ENCODE measurements around the gene ATRNL1. TPM values are rescaled to one million over a fixed set of nuclear protein-coding genes. Genes with fewer than 3 reads are reported as not detected.

The ATRNL1 gene
- total RNA-seq, 1 donor from 2014 or later = 16.4 TPM

GRCh38 chr10:115727129-115727528 is 634.0 kb downstream of the ATRNL1 start:
- Mint-ChIP-seq H3K27me3 (ENCODE audit: insufficient read depth, low read depth) (no peaks in the 10 kb centered on the region), H3K36me3 (no peaks in the 10 kb centered on the region), H3K27ac (no peak overlapping the region), H3K4me1 (no peaks in the 10 kb centered on the region), H3K9me3 (no peaks in the 10 kb centered on the region), H3K4me3 (no peak overlapping the region)
- TF ChIP-seq EZH2 (IDR thresholded peaks at IDR 0.05) (no peak), EZH2phosphoT487 (IDR thresholded peaks at IDR 0.05) (no peak)
- TF ChIP-seq, protein P1, sequence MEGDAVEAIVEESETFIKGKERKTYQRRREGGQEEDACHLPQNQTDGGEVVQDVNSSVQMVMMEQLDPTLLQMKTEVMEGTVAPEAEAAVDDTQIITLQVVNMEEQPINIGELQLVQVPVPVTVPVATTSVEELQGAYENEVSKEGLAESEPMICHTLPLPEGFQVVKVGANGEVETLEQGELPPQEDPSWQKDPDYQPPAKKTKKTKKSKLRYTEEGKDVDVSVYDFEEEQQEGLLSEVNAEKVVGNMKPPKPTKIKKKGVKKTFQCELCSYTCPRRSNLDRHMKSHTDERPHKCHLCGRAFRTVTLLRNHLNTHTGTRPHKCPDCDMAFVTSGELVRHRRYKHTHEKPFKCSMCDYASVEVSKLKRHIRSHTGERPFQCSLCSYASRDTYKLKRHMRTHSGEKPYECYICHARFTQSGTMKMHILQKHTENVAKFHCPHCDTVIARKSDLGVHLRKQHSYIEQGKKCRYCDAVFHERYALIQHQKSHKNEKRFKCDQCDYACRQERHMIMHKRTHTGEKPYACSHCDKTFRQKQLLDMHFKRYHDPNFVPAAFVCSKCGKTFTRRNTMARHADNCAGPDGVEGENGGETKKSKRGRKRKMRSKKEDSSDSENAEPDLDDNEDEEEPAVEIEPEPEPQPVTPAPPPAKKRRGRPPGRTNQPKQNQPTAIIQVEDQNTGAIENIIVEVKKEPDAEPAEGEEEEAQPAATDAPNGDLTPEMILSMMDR (IDR thresholded peaks at IDR 0.05) = no peak
- Histone ChIP-seq H4K20me1 (ENCODE audit: low read depth) (no peaks in the 10 kb centered on the region), H3K27ac (no peak overlapping the region), H3K4me3 (no peak overlapping the region), H3K9ac (no peak overlapping the region), H3K79me2 (ENCODE audit: low read depth) (no peaks in the 10 kb centered on the region), H3F3A (ENCODE audit: low read depth) (no peaks in the 10 kb centered on the region), H3K9me3 (ENCODE audit: low read depth) (no peaks in the 10 kb centered on the region), H3K27me3 (no peaks in the 10 kb centered on the region), H3K4me1 (no peaks in the 10 kb centered on the region), H3K4me2 (no peak overlapping the region), H2AFZ (replicated peaks) (no peak overlapping the region), H3K36me3 (no peaks in the 10 kb centered on the region)
- peak; percentile 1 for DNase-seq (ENCODE audit: low spot score)

GRCh38 chr10:115744089-115744488 is 650.9 kb downstream of the ATRNL1 start:
- H3K27me3 Mint-ChIP-seq (ENCODE audit: insufficient read depth, low read depth) = peaks cover 2% of the 10 kb centered on the region
- TF ChIP-seq EZH2phosphoT487 (IDR thresholded peaks at IDR 0.05) (no peak), EZH2 (IDR thresholded peaks at IDR 0.05) (no peak)
- TF ChIP-seq, protein P1 (IDR thresholded peaks at IDR 0.05) = no peak
- no peak overlapping the region for H3K27ac Mint-ChIP-seq
- H3K4me3 Mint-ChIP-seq = no peak overlapping the region
- H3K4me1 Mint-ChIP-seq = no peaks in the 10 kb centered on the region
- H3K4me3 ChIP-seq = no peak overlapping the region
- no peaks in the 10 kb centered on the region for H3F3A ChIP-seq (ENCODE audit: low read depth)
- H3K4me1 ChIP-seq = no peaks in the 10 kb centered on the region
- H3K9me3 ChIP-seq (ENCODE audit: low read depth) = no peaks in the 10 kb centered on the region
- no peaks in the 10 kb centered on the region for H3K36me3 Mint-ChIP-seq
- no peak overlapping the region for H3K9ac ChIP-seq
- H4K20me1 ChIP-seq (ENCODE audit: low read depth) = no peaks in the 10 kb centered on the region
- no peaks in the 10 kb centered on the region for H3K27me3 ChIP-seq
- DNase-seq (ENCODE audit: low spot score) = no peak
- H3K79me2 ChIP-seq (ENCODE audit: low read depth) = no peaks in the 10 kb centered on the region
- H3K4me2 ChIP-seq = no peak overlapping the region
- H3K27ac ChIP-seq = no peak overlapping the region
- no peaks in the 10 kb centered on the region for H3K9me3 Mint-ChIP-seq
- H2AFZ ChIP-seq (replicated peaks) = no peak overlapping the region
- no peaks in the 10 kb centered on the region for H3K36me3 ChIP-seq

DNA sequence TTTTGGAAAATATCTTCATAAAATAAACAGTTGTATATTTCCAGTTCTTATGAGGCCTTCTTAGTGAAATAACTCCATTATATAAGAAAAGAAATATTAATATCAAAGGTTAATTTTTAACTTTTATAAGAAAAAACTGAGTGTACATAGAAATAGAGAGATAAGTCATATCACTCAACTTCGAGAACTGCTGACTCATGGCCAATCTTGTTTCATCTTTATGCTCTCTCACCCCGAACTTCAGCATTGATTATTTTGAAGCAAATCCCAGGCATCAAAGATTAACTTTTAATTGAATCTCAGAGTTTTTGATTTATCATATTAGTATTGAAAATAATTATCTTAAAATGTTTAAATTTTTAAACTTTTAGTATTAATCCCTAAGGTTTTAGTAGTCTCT is 652.8 kb downstream of the ATRNL1 start:
- no peaks in the 10 kb centered on the region for H3K27me3 ChIP-seq
- H2AFZ ChIP-seq (replicated peaks) = no peak overlapping the region
- no peak overlapping the region for H3K4me2 ChIP-seq
- H3K4me3 ChIP-seq = no peak overlapping the region
- no peaks in the 10 kb centered on the region for H3K9me3 Mint-ChIP-seq
- TF ChIP-seq, protein P1 (IDR thresholded peaks at IDR 0.05) = no peak
- TF ChIP-seq EZH2 (IDR thresholded peaks at IDR 0.05) = no peak
- no peak for TF ChIP-seq EZH2phosphoT487 (IDR thresholded peaks at IDR 0.05)
- no peak overlapping the region for H3K27ac ChIP-seq
- H3K79me2 ChIP-seq (ENCODE audit: low read depth) = no peaks in the 10 kb centered on the region
- no peak overlapping the region for H3K9ac ChIP-seq
- no peak overlapping the region for H3K27ac Mint-ChIP-seq
- peaks cover 2% of the 10 kb centered on the region for H3K36me3 Mint-ChIP-seq
- peaks cover 2% of the 10 kb centered on the region for H3K27me3 Mint-ChIP-seq (ENCODE audit: insufficient read depth, low read depth)
- H3K36me3 ChIP-seq = no peaks in the 10 kb centered on the region
- H3K4me3 Mint-ChIP-seq = no peak overlapping the region
- H3K4me1 Mint-ChIP-seq = no peaks in the 10 kb centered on the region
- no peaks in the 10 kb centered on the region for H3F3A ChIP-seq (ENCODE audit: low read depth)
- H4K20me1 ChIP-seq (ENCODE audit: low read depth) = no peaks in the 10 kb centered on the region
- no peaks in the 10 kb centered on the region for H3K4me1 ChIP-seq
- no peak for DNase-seq (ENCODE audit: low spot score)
- H3K9me3 ChIP-seq (ENCODE audit: low read depth) = no peaks in the 10 kb centered on the region
